IPS-18c (cell line): Measurements from ENCODE around the gene KCNMA1.

Experiments
- H3K4me3 ChIP-seq: 2 replicates; pipeline ENCODE4 v1.7.0; 2013; ENCODE audit warnings: low read depth, mild to moderate bottlenecking, low read length, moderate library complexity; ENCODE audit not compliant: insufficient read depth
- H3K9me3 ChIP-seq: one replicate; pipeline ENCODE4 v1.6.1; 2013; ENCODE audit warnings: mild to moderate bottlenecking, low read length, moderate library complexity; ENCODE audit not compliant: control insufficient read depth, insufficient read depth

KCNMA1 gene

GRCh38 chr10:77164616-77165311 lies 472.8 kb downstream of the KCNMA1 start:
- no peaks in the 10 kb centered on the region for H3K9me3 ChIP-seq
- H3K4me3 ChIP-seq = no peak overlapping the region

DNA sequence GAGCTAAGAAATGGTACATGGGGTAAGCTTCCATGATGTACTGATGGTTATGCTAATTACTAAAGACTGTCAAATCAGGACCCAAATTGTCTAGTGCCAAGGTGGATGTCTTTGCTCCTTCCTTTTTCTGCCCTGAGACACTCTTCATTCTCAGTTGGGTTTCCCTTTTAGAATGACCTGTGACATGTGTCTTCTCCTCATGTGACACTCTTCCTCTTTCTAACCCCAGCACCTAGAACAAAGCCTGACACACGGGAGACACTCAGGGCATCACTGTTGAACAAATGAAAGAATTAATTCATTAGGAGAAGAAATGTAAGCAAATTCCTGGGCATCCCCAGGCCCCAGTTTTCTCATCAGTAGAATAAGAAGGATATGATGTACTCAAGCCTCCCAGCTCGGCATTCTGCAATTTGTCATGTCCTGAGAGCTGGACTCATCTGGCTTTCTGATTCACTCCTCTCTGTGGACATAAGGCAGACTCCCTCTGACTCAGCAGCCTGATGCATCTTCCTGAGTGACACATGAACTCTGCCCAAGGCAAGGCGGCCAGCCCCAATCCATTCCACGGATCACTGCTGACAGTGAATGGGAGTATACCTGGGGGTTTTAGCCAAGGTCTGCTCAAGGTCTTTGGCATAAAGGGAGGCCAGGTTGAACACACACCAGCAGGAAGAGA lies 473.8 kb downstream of the KCNMA1 start:
- no peaks in the 10 kb centered on the region for H3K9me3 ChIP-seq
- H3K4me3 ChIP-seq = no peak overlapping the region

- Histone ChIP-seq H3K4me3 (no peak overlapping the region), H3K9me3 (no peaks in the 10 kb centered on the region)
Observed at GRCh38 chr10:77162697-77163096, 474.9 kb downstream of the KCNMA1 start.

GRCh38 chr10:77160679-77161078 lies 476.9 kb downstream of the KCNMA1 start:
- H3K9me3 ChIP-seq = no peaks in the 10 kb centered on the region
- H3K4me3 ChIP-seq = no peak overlapping the region

- no peak overlapping the region for H3K4me3 ChIP-seq
- peaks cover 2% of the 10 kb centered on the region for H3K9me3 ChIP-seq
Observed at GRCh38 chr10:77159538-77160110, 478.0 kb downstream of the KCNMA1 start.

DNA sequence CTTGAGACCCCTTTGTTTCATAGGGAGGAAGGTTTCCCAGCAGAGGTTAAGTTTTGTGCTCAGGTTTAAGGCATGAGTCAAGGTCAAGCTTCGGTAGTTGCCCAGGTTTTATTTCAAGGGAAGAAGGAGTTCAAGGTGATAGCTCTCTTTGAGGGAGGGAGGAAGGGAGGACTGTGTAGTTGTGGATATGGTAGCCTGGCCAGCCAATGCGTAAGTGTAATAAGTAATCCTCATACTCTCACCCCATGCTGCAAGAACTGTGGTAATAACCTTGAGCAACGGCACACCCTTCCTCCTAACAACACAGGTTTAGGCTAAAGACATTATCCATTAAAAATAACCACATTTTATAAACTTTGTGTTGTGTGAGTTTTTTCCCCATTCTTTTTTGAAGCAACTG lies 478.9 kb downstream of the KCNMA1 start:
- Histone ChIP-seq H3K4me3 (no peak overlapping the region), H3K9me3 (peaks cover 2% of the 10 kb centered on the region)

- no peak overlapping the region for H3K4me3 ChIP-seq
Observed at GRCh38 chr10:77157248-77158019, 480.2 kb downstream of the KCNMA1 start.

DNA sequence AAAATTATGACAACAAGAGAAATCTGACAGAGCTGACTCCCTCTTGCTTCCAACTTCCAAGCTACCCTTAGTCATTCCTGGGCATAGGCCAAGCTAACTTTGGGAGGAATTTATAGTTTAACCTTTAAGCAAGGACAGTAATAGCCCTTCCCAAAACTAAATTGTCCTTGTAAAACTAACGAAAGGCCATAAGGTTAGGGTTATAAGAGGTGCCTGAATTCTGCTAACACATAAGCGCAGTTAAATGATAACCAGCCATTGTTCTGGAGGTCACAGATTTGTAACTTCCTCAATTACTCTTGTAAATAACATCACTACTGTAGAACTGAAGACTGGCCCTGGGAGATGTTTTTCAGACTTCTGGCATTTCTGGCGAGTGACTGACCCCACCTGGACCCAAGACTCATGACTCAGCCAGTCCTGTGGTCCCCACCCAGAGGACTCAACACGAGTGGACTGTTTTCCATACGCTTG lies 481.2 kb downstream of the KCNMA1 start:
- Histone ChIP-seq H3K4me3 (no peak overlapping the region), H3K9me3 (peaks cover 2% of the 10 kb centered on the region)

More at GRCh38 chr10:77157248-77158019, 480.2 kb downstream of the KCNMA1 start:
- H3K9me3 ChIP-seq = peaks cover 2% of the 10 kb centered on the region

GRCh38 chr10:77152256-77152655 lies 485.4 kb downstream of the KCNMA1 start:
- H3K4me3 ChIP-seq = no peak overlapping the region
- H3K9me3 ChIP-seq = peaks cover 2% of the 10 kb centered on the region

- Histone ChIP-seq H3K4me3 (no peak overlapping the region), H3K9me3 (peaks cover 2% of the 10 kb centered on the region)
Observed at GRCh38 chr10:77151408-77151807, 486.2 kb downstream of the KCNMA1 start.

DNA sequence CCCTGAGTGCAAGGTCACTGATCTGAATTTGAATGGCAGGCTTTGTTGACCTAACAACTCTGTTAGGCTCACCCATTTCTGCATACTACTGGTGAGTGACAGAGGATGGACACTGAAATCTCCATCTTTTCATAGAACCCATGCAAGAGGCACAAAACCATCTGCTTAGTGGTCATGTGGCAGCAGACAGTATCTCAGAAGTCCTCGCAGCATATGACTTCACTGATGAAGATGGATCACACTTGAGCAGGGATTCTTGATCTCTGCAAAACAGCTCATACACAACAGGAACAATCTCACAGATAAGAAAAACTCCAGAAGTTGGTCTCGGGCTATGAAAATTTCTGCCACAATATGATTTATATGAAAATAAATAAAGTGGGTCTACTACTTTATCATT lies 487.9 kb downstream of the KCNMA1 start:
- H3K9me3 ChIP-seq = no peaks in the 10 kb centered on the region
- H3K4me3 ChIP-seq = no peak overlapping the region

DNA sequence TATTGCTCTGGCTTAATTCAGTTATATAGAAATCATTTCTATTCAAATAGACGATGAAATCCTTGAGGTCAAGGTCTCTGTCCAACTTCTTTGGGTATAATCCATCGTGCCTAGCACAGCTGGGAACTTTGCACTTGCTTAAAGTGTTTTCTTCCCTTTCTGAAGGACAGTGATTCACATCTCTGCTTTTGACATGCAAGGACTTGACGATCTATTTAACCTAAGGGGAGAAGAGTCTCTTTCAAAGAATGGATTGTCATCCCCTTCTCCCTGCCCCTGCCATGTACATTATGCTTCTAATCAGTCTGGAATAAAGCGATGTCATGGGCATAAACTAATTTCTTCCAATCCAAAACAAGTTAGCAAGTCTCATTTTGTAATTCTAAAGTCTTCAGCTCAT lies 488.6 kb downstream of the KCNMA1 start:
- Histone ChIP-seq H3K9me3 (no peaks in the 10 kb centered on the region), H3K4me3 (no peak overlapping the region)

DNA sequence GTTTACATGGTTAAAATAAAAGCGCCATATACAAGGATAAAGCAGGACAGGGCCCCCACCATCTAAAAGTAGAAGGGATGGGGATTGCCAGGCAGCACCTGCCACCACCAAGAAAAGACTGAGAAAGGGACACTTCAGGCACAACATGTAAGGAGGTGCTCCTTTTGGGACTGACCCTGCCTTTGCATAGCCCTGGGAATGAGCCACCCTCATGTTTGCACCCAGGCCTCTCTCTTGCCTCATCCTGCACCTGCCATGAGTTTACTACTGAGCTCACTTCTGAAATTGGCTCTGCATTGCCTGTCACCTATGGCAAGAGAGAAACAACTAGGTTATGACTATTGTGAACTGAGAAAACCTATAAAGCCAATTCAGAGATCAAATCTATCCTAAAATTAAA lies 489.7 kb downstream of the KCNMA1 start:
- H3K9me3 ChIP-seq = no peaks in the 10 kb centered on the region
- H3K4me3 ChIP-seq = no peak overlapping the region

GRCh38 chr10:77146712-77147336 lies 490.8 kb downstream of the KCNMA1 start:
- Histone ChIP-seq H3K4me3 (no peak overlapping the region), H3K9me3 (no peaks in the 10 kb centered on the region)

GRCh38 chr10:77144656-77145055 lies 493.0 kb downstream of the KCNMA1 start:
- no peaks in the 10 kb centered on the region for H3K9me3 ChIP-seq
- H3K4me3 ChIP-seq = no peak overlapping the region

GRCh38 chr10:77139252-77140160 lies 498.1 kb downstream of the KCNMA1 start:
- H3K9me3 ChIP-seq = no peaks in the 10 kb centered on the region
- no peak overlapping the region for H3K4me3 ChIP-seq
